ENCODE measurements around the gene CCL27.
"Not testable (repeated sequence)": the region's sequence is repeated elsewhere in the genome, so short reads cannot be mapped to it uniquely, and the experiment has no call there.

The CCL27 gene

DNA sequence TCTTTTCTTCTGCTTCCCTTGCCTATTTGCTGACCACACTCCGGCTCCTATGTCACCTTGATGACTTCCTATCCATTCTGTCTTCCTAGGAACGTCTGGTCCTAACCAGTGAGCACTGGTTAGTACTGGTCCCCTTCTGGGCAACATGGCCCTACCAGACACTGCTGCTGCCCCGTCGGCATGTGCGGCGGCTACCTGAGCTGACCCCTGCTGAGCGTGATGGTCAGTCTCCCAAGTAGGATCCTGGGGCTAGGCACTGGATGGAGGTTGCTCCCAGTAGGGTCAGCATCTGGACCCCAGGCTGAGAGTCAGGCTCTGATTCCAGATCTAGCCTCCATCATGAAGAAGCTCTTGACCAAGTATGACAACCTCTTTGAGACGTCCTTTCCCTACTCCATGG lies 13.8 kb downstream of the CCL27 start:
- DNase-seq = no peak

DNA sequence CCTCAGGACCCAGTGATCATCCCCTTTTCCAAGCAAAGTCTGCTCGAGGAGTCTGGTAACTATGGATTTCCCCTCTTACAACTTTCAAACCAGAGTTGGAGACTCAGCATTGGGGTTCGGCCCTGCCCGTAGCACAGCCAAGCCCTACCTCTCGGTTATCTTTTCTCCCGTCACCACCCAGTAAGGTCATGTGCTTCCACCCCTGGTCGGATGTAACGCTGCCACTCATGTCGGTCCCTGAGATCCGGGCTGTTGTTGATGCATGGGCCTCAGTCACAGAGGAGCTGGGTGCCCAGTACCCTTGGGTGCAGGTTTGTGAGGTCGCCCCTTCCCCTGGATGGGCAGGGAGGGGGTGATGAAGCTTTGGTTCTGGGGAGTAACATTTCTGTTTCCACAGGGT lies 14.8 kb downstream of the CCL27 start:
- no peak for DNase-seq

DNA sequence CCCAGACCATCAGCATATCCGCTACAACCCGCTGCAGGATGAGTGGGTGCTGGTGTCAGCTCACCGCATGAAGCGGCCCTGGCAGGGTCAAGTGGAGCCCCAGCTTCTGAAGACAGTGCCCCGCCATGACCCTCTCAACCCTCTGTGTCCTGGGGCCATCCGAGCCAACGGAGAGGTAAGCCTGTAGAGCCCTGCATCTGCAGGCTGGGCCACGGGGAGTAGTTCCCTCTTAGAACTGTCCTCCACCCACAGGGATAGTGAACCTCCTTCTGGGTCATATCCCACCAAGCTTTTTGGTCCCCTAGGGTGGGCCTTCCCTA lies 15.4 kb downstream of the CCL27 start:
- no peak for DNase-seq

DNA sequence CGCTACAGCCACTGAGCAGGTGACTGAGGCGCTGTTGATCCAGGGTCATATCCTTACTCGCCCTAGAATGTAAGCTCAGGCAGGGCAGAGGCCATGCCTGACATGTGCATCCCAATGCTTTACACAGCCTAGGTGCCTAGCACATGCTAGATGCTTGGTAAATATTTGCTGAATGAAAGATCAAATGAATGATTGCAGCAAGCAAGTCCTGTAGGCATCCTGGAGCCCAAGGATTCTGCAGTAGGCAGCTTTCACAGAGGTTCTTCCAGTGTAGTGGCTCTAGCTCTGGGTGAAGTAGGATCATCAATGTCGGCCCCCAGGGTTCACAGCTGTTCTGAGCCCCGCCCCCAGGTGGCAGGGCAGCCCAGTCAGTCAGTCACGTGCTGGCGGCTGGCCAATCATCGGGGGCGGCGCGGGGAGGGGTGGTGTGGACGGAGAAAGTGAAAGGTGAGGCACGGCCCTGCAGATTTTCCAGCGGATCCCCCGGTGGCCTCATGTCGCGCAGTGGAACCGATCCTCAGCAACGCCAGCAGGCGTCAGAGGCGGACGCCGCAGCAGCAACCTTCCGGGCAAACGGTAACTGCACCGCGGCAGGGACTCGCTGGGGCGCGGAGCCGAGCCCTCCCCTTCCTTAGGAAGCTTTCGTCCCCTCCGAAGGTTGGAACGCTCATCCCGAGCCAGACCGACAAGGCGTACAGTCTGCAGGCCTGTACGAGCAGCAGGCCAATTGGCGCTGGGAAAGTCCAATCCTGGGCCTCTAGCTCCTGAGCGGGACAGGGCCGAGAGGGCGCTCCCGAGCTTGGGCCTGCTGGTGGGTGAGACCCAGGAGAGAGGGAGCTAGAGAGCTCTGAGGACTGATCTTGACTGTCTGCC lies 16.0 kb downstream of the CCL27 start, which contains the start of gene GALT:
GALT (plus strand) TSS at position 465 of the 873 bp plus-strand sequence; CDS start at position 495, 30 bp downstream.
- peak; percentile 78 for DNase-seq

DNA sequence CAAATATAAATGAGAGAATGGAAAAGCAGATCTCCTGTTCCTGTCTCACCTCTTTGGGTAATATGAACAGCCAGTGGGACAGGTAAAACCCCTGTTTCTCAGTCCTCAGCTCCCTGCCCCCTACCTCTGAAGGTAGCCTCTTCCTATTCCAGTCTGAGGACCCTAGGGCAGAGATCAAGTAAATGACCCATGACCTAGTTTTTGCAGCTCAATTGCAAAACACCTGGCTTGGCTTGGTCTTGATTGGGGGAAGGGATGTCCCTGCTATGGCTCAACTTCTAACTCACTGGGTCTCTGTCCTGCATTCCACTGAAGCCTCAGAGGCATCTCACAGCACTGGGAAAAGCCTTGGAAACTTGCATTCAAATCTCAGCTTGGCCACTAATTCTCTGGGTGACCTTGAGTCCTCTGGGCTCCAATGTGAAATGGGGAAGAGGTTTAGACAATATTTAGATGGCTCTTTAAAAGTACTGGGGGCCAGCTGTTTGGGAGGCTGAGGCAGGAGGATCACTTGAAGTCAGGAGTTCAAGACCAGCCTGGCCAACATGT lies 17.6 kb downstream of the CCL27 start:
- no peak for DNase-seq

DNA sequence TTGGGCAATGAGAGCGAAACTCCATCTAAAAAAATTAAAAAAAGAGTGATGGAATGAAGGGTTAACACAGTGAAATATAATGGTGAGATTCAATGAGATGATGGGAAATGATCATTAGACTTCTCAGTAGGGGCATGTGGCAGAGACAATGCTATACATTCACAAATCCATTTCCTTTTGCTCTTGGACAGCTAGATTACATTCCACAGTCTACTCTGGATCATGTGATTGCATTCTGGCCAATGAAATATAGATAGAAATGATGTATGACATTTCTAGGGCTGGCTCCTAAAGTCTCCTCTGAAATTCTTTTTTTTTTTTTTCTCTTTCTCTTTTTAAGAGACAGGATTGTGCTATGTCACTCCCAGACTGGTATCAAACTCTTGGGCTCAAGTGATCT lies 19.8 kb downstream of the CCL27 start:
- DNase-seq = no peak

DNA sequence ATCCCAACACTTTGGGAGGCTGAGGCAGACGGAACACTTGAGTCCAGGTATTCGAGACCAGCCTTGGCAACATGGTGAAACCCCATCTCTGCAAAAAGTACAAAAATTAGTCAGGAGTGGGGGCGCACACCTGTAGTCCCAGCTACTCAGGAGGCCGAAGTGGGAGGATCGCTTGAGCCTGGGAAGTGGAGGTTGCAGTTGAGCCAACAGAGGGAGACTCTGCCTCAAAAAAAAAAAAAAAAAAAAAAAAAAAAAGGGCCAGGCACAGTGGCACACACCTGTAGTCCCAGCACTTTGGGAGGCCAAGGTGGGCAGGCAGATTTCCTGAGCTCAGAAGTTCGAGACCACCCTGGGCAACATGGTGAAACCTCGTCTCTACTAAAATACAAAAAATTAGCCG lies 23.1 kb downstream of the CCL27 start:
- DNase-seq = not testable (repeated sequence)

DNA sequence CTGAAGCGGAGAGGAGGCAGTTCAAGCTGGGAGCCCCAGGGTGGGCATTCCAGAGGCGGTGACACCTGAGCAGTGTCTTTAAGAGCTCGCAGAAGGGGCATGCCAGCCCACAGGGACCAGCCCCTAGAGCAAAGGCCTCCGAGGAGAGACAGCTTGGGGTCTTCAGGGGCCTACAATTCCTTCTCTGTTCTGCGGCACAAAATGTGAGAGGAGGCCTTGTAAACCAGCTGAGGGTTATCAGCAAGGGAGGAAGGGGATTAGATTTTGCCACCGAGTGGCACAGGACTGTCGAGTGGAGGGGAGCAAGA lies 24.4 kb downstream of the CCL27 start:
- no peak for DNase-seq

DNA sequence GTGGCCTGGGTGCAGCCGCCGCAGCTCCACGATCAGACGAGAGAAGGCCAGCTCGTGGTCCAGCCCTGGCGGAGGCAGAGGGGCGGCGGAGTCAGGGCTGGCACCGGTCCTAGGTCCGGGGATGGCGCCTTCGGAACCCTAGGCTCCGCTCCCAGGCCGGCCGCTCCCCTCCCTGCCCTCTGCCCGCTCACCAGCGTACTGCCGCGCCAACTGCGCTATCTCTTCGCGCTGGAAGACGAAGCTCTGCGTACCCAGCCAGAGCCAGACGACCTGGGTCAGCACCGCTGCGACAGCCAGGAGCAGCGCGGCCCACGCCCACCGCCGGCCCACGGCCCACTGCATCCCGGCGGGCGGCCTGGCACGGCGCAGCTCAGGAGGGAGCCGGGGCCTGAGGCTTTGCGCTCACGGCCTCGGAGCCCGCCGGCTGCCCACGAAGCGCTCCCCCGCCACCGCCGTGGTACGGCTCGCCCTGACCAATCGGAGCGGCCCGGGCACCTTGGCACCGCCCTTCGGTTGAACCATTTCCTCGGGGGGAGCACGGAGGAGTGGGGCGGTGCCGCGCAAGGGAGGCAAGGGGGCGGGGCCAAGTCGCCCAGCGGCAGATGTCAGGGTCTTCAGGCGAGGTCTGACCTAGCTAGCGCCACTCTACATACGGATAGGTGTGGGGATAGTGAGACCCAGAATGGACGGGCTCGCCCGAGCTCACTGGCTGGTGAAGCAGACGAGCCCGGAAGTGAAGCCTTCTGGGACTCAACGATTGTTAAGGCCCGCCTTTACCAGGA lies 24.9 kb downstream of the CCL27 start, which contains the start of gene SIGMAR1:
SIGMAR1 (minus strand) TSS at position 432 of the 782 bp plus-strand sequence; CDS start at position 342, 90 bp downstream.
- DNase-seq = peak; percentile 76

DNA sequence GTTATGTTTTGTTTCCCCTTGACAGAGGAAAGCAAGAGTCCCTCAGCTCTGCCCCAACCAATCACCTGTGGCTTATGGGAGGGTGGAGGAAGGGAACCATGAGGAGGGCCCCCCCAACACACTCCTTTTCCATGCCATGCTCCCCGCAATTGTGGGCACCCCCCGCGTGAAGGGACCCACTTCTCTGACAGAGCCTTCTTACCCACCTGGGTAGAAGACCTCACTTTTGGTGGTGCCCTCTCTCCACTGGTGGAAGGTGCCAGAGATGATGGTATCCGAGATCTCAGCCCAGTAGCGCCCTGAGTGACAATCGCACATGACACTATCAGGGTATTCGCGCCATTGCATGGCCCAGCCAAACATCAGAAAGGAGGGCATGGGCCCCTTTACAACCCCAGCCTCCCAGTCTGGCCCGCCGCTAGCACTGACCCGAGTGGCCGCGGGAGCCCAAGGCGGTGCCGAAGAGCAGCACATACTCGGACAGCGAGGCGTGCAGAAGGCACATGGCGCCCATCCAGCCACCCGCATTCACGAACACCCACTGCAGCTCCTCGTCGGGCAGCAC lies 25.6 kb downstream of the CCL27 start:
- DNase-seq = no peak

DNA sequence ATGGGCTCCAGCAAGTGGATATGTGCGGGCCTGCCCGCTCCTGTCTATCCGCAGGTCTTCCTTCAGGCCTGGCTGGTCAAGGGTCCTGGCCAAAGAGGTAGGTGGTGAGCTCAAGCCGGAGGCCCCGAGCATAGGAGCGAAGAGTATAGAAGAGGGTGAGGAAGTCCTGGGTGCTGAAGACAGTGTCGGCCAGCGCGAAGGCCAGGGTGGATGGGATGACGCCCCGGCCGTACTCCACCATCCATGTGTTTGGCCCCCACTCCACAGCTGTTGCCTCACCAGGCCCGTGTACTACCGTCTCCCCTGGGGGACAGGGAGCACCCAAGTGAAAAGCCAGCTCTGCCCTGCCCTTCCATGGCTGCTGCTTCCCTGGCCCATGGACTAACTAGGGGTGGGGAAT lies 26.9 kb downstream of the CCL27 start:
- DNase-seq = no peak

DNA sequence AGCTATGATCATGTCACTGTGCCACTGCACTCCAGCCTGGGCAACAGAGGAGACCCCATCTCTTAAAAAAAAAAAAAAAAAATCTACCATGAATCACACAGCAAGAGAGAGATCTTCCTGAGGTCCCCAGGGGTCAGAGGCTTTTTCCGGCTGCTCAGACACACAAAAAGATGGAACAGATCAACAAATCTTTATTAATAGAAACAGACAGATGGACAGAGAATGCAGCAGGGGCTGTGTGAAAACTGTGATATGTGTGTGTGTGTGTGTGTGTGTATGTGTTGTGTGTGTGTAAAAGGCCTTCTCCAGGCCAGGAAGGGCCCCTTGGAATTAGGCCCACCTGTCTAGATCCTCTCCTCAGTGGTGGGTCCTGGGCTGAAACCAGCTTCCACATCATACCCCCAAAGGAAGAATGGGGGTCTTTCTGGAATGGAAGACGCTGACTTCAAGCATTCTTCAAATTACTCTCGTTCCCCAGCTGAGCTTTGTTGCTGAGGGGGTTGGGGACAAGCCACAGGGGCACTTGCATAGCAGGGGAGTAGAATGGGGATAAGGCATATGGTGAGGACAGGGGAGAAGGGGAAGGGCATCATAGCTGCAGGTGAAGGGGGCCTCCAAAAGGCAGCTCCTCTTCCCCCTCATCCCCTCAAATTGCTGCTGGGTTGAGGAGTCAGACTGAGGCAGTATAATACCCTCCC lies 27.8 kb downstream of the CCL27 start:
- DNase-seq = no peak

DNA sequence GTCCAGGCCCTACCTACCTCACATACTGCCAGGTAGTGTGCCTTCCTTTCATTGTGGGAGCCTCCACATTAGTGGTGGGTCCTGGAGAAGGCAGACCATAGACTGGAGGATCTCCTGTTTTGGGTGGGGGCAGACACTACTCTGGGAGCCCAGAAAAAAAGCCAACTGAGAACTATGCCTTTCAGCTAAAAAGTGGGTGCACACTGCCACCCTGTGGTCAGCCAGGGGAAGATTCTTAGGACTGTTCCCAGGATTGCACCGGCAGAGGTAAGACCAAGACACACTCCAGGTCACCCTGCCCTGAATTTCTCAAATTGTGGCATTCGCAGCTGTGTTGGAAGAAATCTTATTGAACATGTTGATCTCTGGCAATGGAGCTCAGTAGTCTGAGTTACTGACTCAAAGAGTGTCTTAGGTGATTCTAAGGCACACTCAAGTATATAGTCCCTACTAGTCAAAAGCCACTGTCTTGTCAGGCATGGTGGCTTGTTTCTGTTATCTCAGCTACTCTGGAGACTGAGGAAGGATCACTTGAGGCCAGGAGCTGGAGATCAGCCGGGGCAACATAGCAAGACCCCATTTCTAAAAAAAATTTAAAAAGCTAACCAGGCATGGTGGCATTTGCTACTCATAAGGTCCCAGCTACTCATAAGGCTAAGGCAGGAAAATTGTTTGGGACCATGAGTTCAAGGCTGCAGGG lies 28.5 kb downstream of the CCL27 start:
- no peak for DNase-seq

DNA sequence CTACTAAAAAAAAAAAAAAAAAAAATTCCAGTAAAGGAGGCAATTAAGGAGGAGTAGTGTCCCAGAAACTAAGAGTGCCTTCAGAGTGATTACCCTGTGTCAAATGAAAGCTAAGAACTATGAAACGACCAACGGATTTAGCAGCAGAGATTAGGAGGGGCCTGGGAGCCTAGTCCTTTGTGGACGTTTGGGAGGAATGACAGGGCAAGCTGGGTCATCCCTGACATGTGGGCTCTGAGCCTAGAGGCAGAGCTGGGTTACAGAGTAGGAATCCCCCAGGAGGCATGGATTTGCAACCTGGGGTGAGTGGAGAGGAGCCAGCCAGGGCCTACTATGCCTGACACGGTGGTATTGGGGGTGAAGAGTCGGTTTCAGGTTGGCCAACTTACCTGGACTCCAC lies 29.3 kb downstream of the CCL27 start:
- no peak for DNase-seq

DNA sequence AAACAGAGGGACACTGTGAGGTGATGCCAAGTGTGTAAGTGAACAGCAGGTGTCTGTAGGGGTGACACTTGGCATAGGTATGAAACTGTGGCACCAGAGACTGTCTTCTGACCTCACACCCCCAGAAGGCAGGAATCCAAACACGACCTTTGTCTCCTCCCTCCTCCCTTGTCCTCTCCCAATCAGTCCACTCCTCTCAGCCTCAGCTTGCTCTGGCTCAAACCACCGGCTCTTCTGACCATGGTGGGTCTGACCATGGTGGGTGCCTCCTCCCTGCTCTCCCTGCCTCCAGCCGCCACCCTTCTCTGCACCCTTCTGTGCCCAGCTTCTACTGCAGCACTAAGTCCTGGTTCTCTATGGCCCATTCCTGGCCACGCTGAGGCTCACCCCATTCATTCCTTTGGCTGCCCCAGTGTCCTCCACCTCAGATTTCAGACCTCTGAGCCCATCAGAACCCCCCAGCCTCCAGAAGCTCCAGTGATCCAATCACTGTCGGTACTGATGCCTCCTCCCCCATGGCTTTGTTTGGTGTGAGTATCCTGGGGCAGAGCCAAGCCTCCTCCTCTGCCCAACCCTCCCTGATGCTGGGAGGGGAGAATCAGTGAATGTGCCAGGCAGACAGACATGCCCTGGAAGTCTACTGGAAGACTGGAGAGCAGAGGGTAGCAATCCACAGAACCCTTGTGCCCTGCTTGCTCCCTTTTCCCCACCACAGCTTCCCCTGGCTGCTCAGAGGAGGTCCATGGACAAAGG lies 31.9 kb downstream of the CCL27 start:
- no peak for DNase-seq

DNA sequence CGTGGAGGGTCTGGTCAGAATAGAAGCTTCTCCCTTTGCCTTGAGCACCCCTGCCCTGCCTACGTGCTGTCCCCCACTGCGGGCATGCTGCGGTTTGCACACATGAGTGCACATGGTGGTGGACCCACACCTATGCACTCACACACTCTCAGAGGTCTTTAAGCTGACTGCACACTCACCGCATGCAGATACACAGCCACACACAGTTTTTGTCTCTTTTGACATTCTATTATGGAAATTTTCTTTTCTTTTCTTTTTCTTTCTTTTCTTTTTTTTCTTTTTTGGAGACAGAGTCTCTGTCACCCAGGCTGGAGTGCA lies 33.0 kb downstream of the CCL27 start:
- no peak for DNase-seq

DNA sequence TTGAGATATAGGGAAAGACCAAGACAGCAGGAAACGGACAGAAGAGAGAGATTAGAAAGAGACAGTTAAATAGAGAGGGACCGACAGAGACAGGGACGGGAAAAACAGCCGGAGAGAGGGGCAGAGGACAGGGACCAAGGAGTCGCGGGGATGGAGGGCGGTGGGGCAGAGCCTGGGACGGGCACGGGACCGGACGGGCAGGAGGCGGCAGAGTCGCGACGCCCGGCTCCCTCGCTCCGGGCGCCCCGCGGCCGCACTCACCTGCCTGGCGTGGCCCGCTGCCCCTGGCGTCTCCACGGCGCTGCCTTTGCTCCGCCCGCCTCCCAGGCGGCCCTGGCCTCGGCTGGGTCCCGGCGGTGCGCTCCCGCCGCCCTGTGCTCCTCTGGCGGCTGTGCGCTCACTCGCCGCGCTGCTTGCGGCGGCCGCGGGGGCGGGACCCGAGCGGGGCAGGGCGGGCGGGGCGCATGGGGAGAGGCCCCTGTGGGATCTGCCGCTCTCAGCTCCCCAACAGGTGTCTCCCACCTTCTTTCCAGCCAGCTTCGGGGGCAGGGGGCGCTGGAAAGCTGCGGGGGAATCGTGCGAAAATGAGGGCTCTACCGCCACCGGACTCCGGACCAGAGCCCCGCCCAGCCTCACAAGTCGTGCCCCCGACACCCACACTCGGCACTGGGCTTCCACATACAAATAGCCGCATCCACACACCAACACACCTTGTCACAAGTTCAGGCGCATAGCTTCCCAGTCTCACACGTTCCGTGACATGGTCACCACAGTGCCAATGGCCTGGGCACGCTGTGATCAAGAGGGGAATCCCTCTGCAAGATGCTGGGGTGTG lies 33.6 kb downstream of the CCL27 start, which contains the start of gene ARID3C:
ARID3C (minus strand) TSS at position 411 of the 835 bp plus-strand sequence. CDS start 1,052 bp downstream, outside the sequence.
- no peak for DNase-seq

DNA sequence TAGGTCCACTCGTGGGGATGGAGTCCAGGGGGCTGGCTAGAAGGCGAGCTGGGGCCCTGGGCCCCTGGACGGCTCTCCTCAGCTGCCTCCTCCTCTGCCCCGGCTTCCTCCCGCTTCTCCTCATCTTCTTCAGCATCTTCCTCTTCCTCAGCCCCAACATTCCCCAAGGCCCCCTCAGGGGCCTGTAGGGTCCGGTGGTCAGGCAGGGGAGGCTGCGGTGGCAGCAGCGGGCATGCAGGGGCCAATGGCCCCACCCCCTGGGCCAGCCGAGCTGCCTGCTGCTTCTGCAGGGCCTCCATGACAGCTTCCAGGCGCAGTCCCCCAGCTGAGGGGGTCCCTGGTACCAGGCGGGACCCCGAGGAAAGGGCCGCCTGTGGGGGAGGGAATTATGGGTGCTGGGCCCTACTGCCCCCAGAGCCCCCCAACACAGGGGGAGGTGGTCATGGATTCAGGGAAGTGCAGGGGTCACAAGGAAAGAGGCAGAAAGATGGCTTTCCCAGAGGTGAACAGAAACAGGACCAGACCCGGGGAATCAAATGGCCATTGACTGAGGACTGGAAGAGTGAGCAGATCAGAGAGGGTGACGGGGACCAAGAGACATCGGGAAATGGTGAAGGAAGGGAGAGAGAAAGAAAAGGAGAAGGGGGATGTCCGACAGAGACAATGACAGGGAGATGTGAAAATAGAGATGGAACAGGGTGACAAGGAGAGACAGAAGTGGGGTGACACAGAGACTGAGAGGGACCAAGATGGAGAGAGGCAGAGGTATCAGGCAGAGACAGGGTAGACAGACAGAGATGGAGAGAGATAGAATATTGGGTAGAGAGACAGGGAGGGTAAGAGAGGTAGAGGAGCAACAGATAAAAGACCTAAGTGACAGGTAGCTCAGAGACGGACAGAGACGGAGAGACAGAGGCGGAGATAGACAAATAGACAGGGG lies 34.5 kb downstream of the CCL27 start:
- DNase-seq = no peak

DNA sequence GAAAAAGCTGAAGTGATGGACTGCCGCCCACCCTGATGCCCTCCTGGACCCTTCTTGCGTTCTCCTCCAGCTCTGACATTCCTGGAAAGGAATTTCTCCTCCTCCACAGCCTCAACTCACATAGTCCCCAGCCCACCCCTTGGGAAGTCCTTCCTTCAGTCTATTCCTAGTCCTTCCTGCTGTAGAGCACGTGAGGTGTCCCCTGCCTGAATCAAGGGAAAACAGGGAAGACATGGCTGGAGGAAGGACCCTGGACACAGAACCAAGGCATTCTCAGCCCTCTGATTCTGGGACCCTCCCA lies 37.3 kb downstream of the CCL27 start:
- no peak for DNase-seq

Measured in NCI-H510A (cell line).